Neuronal stem cell (in vitro differentiated cells): ENCODE measurements around the gene THYN1.

Experiments
- DNase-seq: peaks from one replicate; pipeline ENCODE4 v3.0.0-alpha.2; 2013; ENCODE audit warnings: low spot score
- H2AFZ ChIP-seq: one replicate; pipeline ENCODE4 v1.6.1; 2013; ENCODE audit warnings: mild to moderate bottlenecking, low read length, inconsistent platforms
- H2AK5ac ChIP-seq: 2 replicates; pipeline ENCODE4 v1.6.1; 2013; ENCODE audit warnings: low read depth, mild to moderate bottlenecking, inconsistent platforms, low read length, moderate library complexity, mixed read lengths
- H2BK120ac ChIP-seq: 2 replicates; pipeline ENCODE4 v1.6.1; 2013; ENCODE audit warnings: low read depth, mild to moderate bottlenecking, inconsistent platforms, low read length, moderate library complexity, mixed read lengths
- H2BK12ac ChIP-seq: one replicate; pipeline ENCODE4 v1.6.1; 2013; ENCODE audit warnings: low read length, inconsistent platforms
- H2BK15ac ChIP-seq: 2 replicates; pipeline ENCODE4 v1.6.1; 2013; ENCODE audit warnings: mild to moderate bottlenecking, low read length, inconsistent platforms, mixed read lengths
- H2BK5ac ChIP-seq: one replicate; pipeline ENCODE4 v1.6.1; 2013; ENCODE audit warnings: inconsistent platforms, mild to moderate bottlenecking, low read length, moderate library complexity
- H3K14ac ChIP-seq: one replicate; pipeline ENCODE4 v1.6.1; 2013; ENCODE audit warnings: low read length, inconsistent platforms
- H3K18ac ChIP-seq: 2 replicates; pipeline ENCODE4 v1.6.1; 2013; ENCODE audit warnings: low read length, inconsistent platforms
- H3K23ac ChIP-seq: 2 replicates; pipeline ENCODE4 v1.6.1; 2013; ENCODE audit warnings: low read depth, mild to moderate bottlenecking, mixed read lengths, low read length, inconsistent platforms; ENCODE audit not compliant: poor library complexity
- H3K27ac ChIP-seq: replicated peaks from 3 replicates; pipeline ENCODE4 v1.5.1; 2013; ENCODE audit warnings: low read length, inconsistent platforms
- H3K27me3 ChIP-seq, 3 experiments: 2 replicates each; pipeline ENCODE4 v1.6.1; 2013; ENCODE audit warnings: low read length in 3 of 3, mild to moderate bottlenecking in 2 of 3, inconsistent platforms in 1 of 3, low read depth in 1 of 3, mixed read lengths in 1 of 3, moderate library complexity in 1 of 3; ENCODE audit not compliant: control insufficient read depth in 3 of 3, insufficient read depth in 3 of 3
- H3K36me3 ChIP-seq, 2 donors: replicated peaks in 1 of 2; 2 replicates each; pipeline ENCODE4 v1.6.1; 2013; ENCODE audit warnings: low read length in 2 of 2; ENCODE audit not compliant: control insufficient read depth in 2 of 2, insufficient read depth in 2 of 2
- H3K4ac ChIP-seq: 2 replicates; pipeline ENCODE4 v1.6.1; 2013; ENCODE audit warnings: inconsistent platforms, mild to moderate bottlenecking, low read length, moderate library complexity
- H3K4me1 ChIP-seq, 2 donors: 1 replicate in 1 of 2; 2 replicates in 1 of 2; pipeline ENCODE4 v1.6.1; 2013; ENCODE audit warnings: low read length in 2 of 2, low read depth in 1 of 2; ENCODE audit not compliant: control insufficient read depth in 2 of 2, insufficient read depth in 1 of 2
- H3K4me2 ChIP-seq: one replicate; pipeline ENCODE4 v1.6.1; 2013; ENCODE audit warnings: mild to moderate bottlenecking, low read length, inconsistent platforms; ENCODE audit not compliant: insufficient read depth, poor library complexity, severe bottlenecking
- H3K4me3 ChIP-seq, 2 donors: 2 replicates each; pipeline ENCODE4 v1.5.1; 2013; ENCODE audit warnings: low read length in 2 of 2, mild to moderate bottlenecking in 2 of 2, inconsistent platforms in 1 of 2, moderate library complexity in 1 of 2
- H3K79me1 ChIP-seq: one replicate; pipeline ENCODE4 v1.6.1; 2013; ENCODE audit warnings: low read depth, mild to moderate bottlenecking, inconsistent platforms, low read length, moderate library complexity
- H3K9ac ChIP-seq: one replicate; pipeline ENCODE4 v1.6.1; 2013; ENCODE audit warnings: mild to moderate bottlenecking, low read depth, low read length, inconsistent platforms; ENCODE audit not compliant: poor library complexity
- H3K9me3 ChIP-seq, 2 donors: replicated peaks in 1 of 2; 2 replicates each; pipeline versions ENCODE3 to v1.6.1; 2013; ENCODE audit warnings: low read length in 2 of 2, mild to moderate bottlenecking in 2 of 2, inconsistent platforms in 1 of 2, low read depth in 1 of 2, mixed read lengths in 1 of 2, moderate library complexity in 1 of 2; ENCODE audit not compliant: control insufficient read depth in 2 of 2, insufficient read depth in 1 of 2
- H4K8ac ChIP-seq: one replicate; pipeline ENCODE4 v1.6.1; 2013; ENCODE audit warnings: low read depth, mild to moderate bottlenecking, inconsistent platforms, low read length, moderate library complexity
- H4K91ac ChIP-seq: one replicate; pipeline ENCODE4 v1.6.1; 2013; ENCODE audit warnings: low read length, low read depth, mild to moderate bottlenecking, inconsistent platforms; ENCODE audit not compliant: poor library complexity
- WGBS, 2 donors: extraction: QIAGEN DNeasy Blood & Tissue Kit; methylation state at CpG; one replicate each; pipeline ENCODE4 v1.1.7; 2013; ENCODE audit warnings: missing lambda C conversion rate in 2 of 2, mixed read lengths in 1 of 2; ENCODE audit not compliant: insufficient read length in 2 of 2, insufficient replicate concordance in 1 of 2; ENCODE audit errors: extremely low coverage in 2 of 2; 5-methylcytosine and 5-hydroxymethylcytosine counted together

THYN1 gene

DNA sequence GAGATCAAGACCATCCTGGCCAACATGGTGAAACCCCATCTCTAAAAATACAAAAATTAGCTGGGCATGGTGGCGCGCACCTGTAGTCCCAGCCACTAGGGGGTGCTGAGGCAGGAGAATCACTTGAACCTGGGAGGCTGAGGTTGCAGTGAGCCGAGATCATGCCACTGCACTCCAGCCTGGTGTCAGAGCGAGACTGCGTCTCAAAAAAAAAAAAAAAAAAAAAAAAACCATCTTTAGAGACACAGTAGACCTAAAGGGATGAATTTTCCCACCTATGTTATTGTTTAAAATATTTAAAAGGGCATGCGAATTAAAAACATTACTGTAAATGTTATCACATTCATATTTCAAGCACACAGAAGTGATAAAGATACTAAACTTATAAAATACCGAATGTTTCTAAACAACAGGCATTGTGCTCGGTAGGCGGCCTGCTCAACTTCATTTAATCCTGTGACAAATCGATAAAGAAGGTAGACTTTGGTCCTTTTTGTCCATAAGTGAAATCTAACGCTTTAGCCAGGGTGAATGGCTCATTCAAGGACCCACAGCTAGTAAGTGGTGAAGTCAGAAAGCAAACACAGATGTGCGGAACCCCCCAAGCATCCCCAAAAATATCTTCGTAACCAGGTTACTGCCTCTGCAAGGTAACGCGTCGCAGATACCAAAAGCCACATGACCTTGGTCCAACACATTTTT, 45.5 kb downstream of the THYN1 start:
- Histone ChIP-seq H3K27ac (no peak overlapping the region), H4K91ac (no peak overlapping the region), H2BK15ac (no peak overlapping the region), H2BK120ac (no peak overlapping the region), H3K9me3 (no peaks in the 10 kb centered on the region), H2BK5ac (no peak overlapping the region), H2AK5ac (no peak overlapping the region), H3K14ac (no peak overlapping the region), H2AFZ (no peak overlapping the region), H3K27me3 (no peaks in the 10 kb centered on the region), H3K79me1 (no peaks in the 10 kb centered on the region), H2BK12ac (no peak overlapping the region), H3K23ac (no peak overlapping the region), H3K4me2 (no peak overlapping the region), H4K8ac (no peak overlapping the region), H3K4me3 (no peak overlapping the region), H3K18ac (no peak overlapping the region), H3K9ac (no peak overlapping the region), H3K4me1 (no peaks in the 10 kb centered on the region), H3K4ac (no peak overlapping the region), H3K36me3 (peaks cover 16 to 98% of the 10 kb centered on the region in 2 donors)
- no CpG with 5 or more reads among the region's 16 CpGs for WGBS, 2 donors
- no peak for DNase-seq

DNA sequence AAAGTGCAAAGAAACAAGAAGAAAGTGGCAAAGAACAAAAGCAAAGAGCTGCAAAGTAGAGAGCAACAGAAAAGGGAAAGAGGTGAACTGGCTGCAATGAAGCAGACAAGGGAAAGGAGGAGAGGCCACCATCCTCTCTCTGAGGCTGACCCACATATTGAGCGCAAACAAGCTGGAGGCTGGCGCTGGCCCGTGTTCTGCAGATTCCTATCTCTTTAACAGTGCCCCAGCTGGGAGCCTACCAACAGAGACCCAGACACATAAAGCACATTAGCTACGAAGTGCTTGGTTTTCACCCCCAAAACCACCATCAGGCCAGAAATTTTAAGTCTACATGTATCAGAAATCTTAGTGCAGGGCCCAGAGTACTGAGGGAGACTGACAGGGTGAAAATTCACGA, 47.0 kb downstream of the THYN1 start:
- no CpG with 5 or more reads among the region's 5 CpGs for WGBS, 2 donors
- no peaks in the 10 kb centered on the region for H3K4me1 ChIP-seq
- no peak overlapping the region for H3K9ac ChIP-seq
- H2BK12ac ChIP-seq: no peak overlapping the region
- no peak overlapping the region for H3K27ac ChIP-seq
- no peak overlapping the region for H3K4me2 ChIP-seq
- no peak overlapping the region for H2BK120ac ChIP-seq
- H3K14ac ChIP-seq: no peak overlapping the region
- no peaks in the 10 kb centered on the region for H3K79me1 ChIP-seq
- H3K23ac ChIP-seq: no peak overlapping the region
- H2BK15ac ChIP-seq: no peak overlapping the region
- H3K36me3 ChIP-seq: peaks cover 20 to 99% of the 10 kb centered on the region in 2 donors
- no peaks in the 10 kb centered on the region for H3K27me3 ChIP-seq
- H4K8ac ChIP-seq: no peak overlapping the region
- no peak overlapping the region for H3K4me3 ChIP-seq
- no peak overlapping the region for H2BK5ac ChIP-seq
- no peak overlapping the region for H2AFZ ChIP-seq
- no peak overlapping the region for H2AK5ac ChIP-seq
- H3K9me3 ChIP-seq: no peaks in the 10 kb centered on the region
- H4K91ac ChIP-seq: no peak overlapping the region
- no peak for DNase-seq
- H3K4ac ChIP-seq: no peak overlapping the region
- H3K18ac ChIP-seq: no peak overlapping the region

DNA sequence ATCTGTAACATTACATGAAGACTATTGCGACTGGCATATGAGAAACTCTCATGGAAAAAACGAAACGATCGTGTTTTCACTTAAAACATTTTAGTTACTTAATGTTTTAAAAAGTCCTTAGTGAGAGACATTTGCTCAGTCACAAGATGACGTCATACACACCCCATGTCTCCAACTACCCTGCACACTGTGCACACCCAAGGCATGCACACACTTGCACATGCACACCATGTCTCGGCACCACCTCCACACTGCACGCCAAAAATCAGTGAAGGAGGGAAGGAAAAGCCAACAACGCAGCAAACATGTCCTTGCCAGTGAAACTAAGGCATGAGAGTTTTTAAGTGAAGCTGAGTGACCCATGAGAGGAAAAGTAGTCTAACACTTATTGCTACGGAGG, 47.4 kb downstream of the THYN1 start:
- Histone ChIP-seq H2AK5ac (no peak overlapping the region), H3K9me3 (no peaks in the 10 kb centered on the region), H3K36me3 (peaks cover 20 to 99% of the 10 kb centered on the region in 2 donors), H3K18ac (no peak overlapping the region), H3K4me1 (no peaks in the 10 kb centered on the region), H2BK15ac (no peak overlapping the region), H3K27me3 (no peaks in the 10 kb centered on the region), H2BK5ac (no peak overlapping the region), H2AFZ (no peak overlapping the region), H4K8ac (no peak overlapping the region), H3K23ac (no peak overlapping the region), H3K4ac (no peak overlapping the region), H3K79me1 (no peaks in the 10 kb centered on the region), H3K9ac (no peak overlapping the region), H2BK12ac (no peak overlapping the region), H3K4me3 (no peak overlapping the region), H3K4me2 (no peak overlapping the region), H3K27ac (no peak overlapping the region), H4K91ac (no peak overlapping the region), H3K14ac (no peak overlapping the region), H2BK120ac (no peak overlapping the region)
- WGBS, 2 donors: no CpG with 5 or more reads among the region's 9 CpGs
- no peak for DNase-seq

DNA sequence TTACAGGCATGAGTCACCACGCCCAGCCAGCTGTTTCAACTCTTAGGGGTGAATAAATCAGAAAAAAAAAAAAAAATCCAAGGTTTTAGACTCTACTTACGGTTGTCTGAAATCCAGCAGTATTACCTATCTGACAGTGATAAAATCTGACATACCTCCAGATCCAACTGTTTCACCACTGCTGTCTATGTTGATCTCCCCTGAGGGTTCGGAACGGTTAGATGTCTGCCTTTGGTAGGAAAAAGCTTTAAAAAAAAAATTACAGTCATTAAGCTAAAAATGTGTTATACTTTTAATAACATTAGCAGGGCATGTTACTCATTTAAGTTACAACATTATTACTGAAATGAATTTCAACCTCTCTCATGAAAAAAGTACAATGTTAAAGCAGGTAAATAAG, 50.5 kb downstream of the THYN1 start:
- H3K9ac ChIP-seq: no peak overlapping the region
- no peaks in the 10 kb centered on the region for H3K4me1 ChIP-seq
- no peak overlapping the region for H3K14ac ChIP-seq
- WGBS, 2 donors: no CpG with 5 or more reads among the region's 4 CpGs
- H3K27ac ChIP-seq: no peak overlapping the region
- no peaks in the 10 kb centered on the region for H3K79me1 ChIP-seq
- no peak for DNase-seq
- no peak overlapping the region for H2AK5ac ChIP-seq
- H2BK120ac ChIP-seq: no peak overlapping the region
- no peak overlapping the region for H2BK5ac ChIP-seq
- no peak overlapping the region for H3K4me3 ChIP-seq
- H2BK12ac ChIP-seq: no peak overlapping the region
- H3K4me2 ChIP-seq: no peak overlapping the region
- H3K18ac ChIP-seq: no peak overlapping the region
- H2AFZ ChIP-seq: no peak overlapping the region
- no peak overlapping the region for H4K8ac ChIP-seq
- H4K91ac ChIP-seq: no peak overlapping the region
- H3K4ac ChIP-seq: no peak overlapping the region
- no peaks in the 10 kb centered on the region for H3K27me3 ChIP-seq
- H3K9me3 ChIP-seq: no peaks in the 10 kb centered on the region
- no peak overlapping the region for H2BK15ac ChIP-seq
- no peak overlapping the region for H3K23ac ChIP-seq
- H3K36me3 ChIP-seq: peaks cover 18 to 98% of the 10 kb centered on the region in 2 donors
